H1 (cell line): ENCODE results near the gene ZNF764. TPM values are rescaled to one million over a fixed set of nuclear protein-coding genes. Genes with fewer than 3 reads are reported as not detected.

Experiments
- CTCF ChIA-PET: fragments of 300-600 bp; sonication (Branson Sonifier 250); formaldehyde crosslinking; loops from one replicate; lab custom pipeline; 2021; ENCODE audit not compliant: partially characterized antibody; lab: Charles Lee
- POLR2A ChIA-PET: fragments of 300-600 bp; sonication (Branson Sonifier 250); formaldehyde crosslinking; loops from one replicate; lab custom pipeline; 2021; ENCODE audit warnings: inconsistent platforms; ENCODE audit not compliant: partially characterized antibody; lab: Charles Lee
- DNase-seq, 2 experiments: peaks; one replicate each; pipeline versions ENCODE4 v3.0.0 to v3.0.0-alpha.2; 2010 to 2022; ENCODE audit warnings: low spot score in 2 of 2, low read depth in 1 of 2, mixed read lengths in 1 of 2
- FAIRE-seq: peaks from 2 replicates; lab custom pipeline; 2011; peaks lifted over from hg19 to GRCh38; lab: Jason Lieb, UNC
- H2AFZ ChIP-seq: 2 replicates; pipeline ENCODE4 v1.8.1; 2012; ENCODE audit warnings: low read length, inconsistent platforms
- H2AK5ac ChIP-seq: 2 replicates; pipeline ENCODE4 v1.6.1; 2013; ENCODE audit warnings: low read depth, low read length
- H2BK120ac ChIP-seq: replicated peaks from 2 replicates; pipeline ENCODE3; 2013; ENCODE audit warnings: low read depth, low read length, inconsistent platforms
- H2BK12ac ChIP-seq: 2 replicates; pipeline ENCODE4 v1.6.1; 2013; ENCODE audit warnings: low read depth, low read length
- H2BK15ac ChIP-seq: 2 replicates; pipeline ENCODE4 v1.6.1; 2013; ENCODE audit warnings: low read length
- H2BK20ac ChIP-seq: 2 replicates; pipeline ENCODE4 v1.6.1; 2013; ENCODE audit warnings: low read length
- H2BK5ac ChIP-seq: 2 replicates; pipeline ENCODE4 v1.6.1; 2013; ENCODE audit warnings: low read depth, low read length
- H3K14ac ChIP-seq: 2 replicates; pipeline ENCODE4 v1.6.1; 2013; ENCODE audit warnings: inconsistent platforms; ENCODE audit not compliant: insufficient read length
- H3K18ac ChIP-seq: 2 replicates; pipeline ENCODE4 v1.6.1; 2013; ENCODE audit warnings: low read length; ENCODE audit errors: extremely low read depth
- H3K23ac ChIP-seq: 2 replicates; pipeline ENCODE4 v1.6.1; 2013; ENCODE audit warnings: inconsistent platforms; ENCODE audit not compliant: insufficient read length
- H3K23me2 ChIP-seq: 2 replicates; pipeline ENCODE4 v1.6.1; 2013; ENCODE audit warnings: low read depth, low read length
- H3K27ac ChIP-seq: 2 replicates; pipeline ENCODE4 v1.6.1; 2011; ENCODE audit warnings: low read depth, low read length, inconsistent platforms
- H3K27me3 ChIP-seq, 4 experiments: replicated peaks in 1 of 4; 1 replicate in 1 of 4; 2 replicates in 3 of 4; pipeline versions ENCODE4 v1.6.1 to v1.8.1; 2011 to 2013; ENCODE audit warnings: low read length in 3 of 4, mild to moderate bottlenecking in 3 of 4, inconsistent platforms in 2 of 4, mixed read lengths in 2 of 4, moderate library complexity in 1 of 4; ENCODE audit not compliant: control insufficient read depth in 3 of 4, insufficient read depth in 3 of 4; ENCODE audit errors: extremely low read depth in 1 of 4
- H3K36me3 ChIP-seq, 4 experiments: 2 replicates each; pipeline versions ENCODE4 v1.6.1 to v1.8.1; 2011 to 2013; ENCODE audit warnings: mild to moderate bottlenecking in 4 of 4, low read length in 3 of 4, moderate library complexity in 2 of 4, control low read depth in 1 of 4, inconsistent platforms in 1 of 4; ENCODE audit not compliant: insufficient read depth in 4 of 4, control insufficient read depth in 2 of 4
- H3K4ac ChIP-seq: replicated peaks from 2 replicates; pipeline ENCODE3; 2013; ENCODE audit warnings: low read length, low read depth, mixed read lengths, inconsistent platforms; ENCODE audit not compliant: insufficient read length
- H3K4me1 ChIP-seq, 4 experiments: replicated peaks in 1 of 4; 1 replicate in 1 of 4; 2 replicates in 3 of 4; pipeline versions ENCODE4 v1.6.1 to v1.8.1; 2011 to 2013; ENCODE audit warnings: low read length in 3 of 4, inconsistent platforms in 2 of 4, mixed read lengths in 1 of 4; ENCODE audit not compliant: insufficient read depth in 4 of 4, control insufficient read depth in 3 of 4
- H3K4me2 ChIP-seq, 2 experiments: 2 replicates each; pipeline versions ENCODE4 v1.6.1 to v1.8.1; 2011 to 2013; ENCODE audit warnings: low read depth in 2 of 2, low read length in 2 of 2, control low read depth in 1 of 2, inconsistent platforms in 1 of 2, mild to moderate bottlenecking in 1 of 2; ENCODE audit not compliant: insufficient read depth in 1 of 2
- H3K4me3 ChIP-seq, 4 experiments: fragments of 200-600, 300-600 bp in 1 of 4; sonication (generic), shearing (Covaris generic), sonication (Bioruptor Twin) in 1 of 4; 2 replicates each; pipeline versions ENCODE4 v1.5.1 to v1.8.1; 2011 to 2016; ENCODE audit warnings: low read length in 4 of 4, low read depth in 3 of 4, control low read depth in 2 of 4, inconsistent platforms in 2 of 4, mild to moderate bottlenecking in 2 of 4, mixed read lengths in 1 of 4, moderate library complexity in 1 of 4; ENCODE audit not compliant: insufficient read depth in 2 of 4; ENCODE audit errors: extremely low read depth in 1 of 4
- H3K56ac ChIP-seq: replicated peaks from 2 replicates; pipeline ENCODE3; 2013; ENCODE audit warnings: low read depth, mild to moderate bottlenecking, mixed read lengths, low read length, inconsistent platforms; ENCODE audit not compliant: insufficient read length
- H3K79me1 ChIP-seq: 2 replicates; pipeline ENCODE4 v1.6.1; 2013; ENCODE audit warnings: low read depth, low read length, control low read depth
- H3K79me2 ChIP-seq, 2 experiments: 2 replicates each; pipeline versions ENCODE4 v1.6.1 to v1.8.1; 2012 to 2013; ENCODE audit warnings: low read length in 2 of 2, mild to moderate bottlenecking in 2 of 2, inconsistent platforms in 1 of 2; ENCODE audit not compliant: insufficient read depth in 2 of 2, control insufficient read depth in 1 of 2
- H3K9ac ChIP-seq, 4 experiments: replicated peaks in 1 of 4; 1 replicate in 1 of 4; 2 replicates in 3 of 4; pipeline versions ENCODE4 v1.6.1 to v1.8.1; 2011 to 2013; ENCODE audit warnings: low read depth in 3 of 4, low read length in 3 of 4, control low read depth in 2 of 4, mild to moderate bottlenecking in 2 of 4, moderate library complexity in 2 of 4, inconsistent platforms in 1 of 4; ENCODE audit errors: extremely low read depth in 1 of 4
- H3K9me3 ChIP-seq, 2 experiments: 2 replicates each; pipeline versions ENCODE4 v1.6.1 to v1.8.1; 2012 to 2013; ENCODE audit warnings: mild to moderate bottlenecking in 2 of 2, moderate library complexity in 2 of 2, control low read depth in 1 of 2, inconsistent platforms in 1 of 2, low read depth in 1 of 2, low read length in 1 of 2, mixed read lengths in 1 of 2; ENCODE audit not compliant: insufficient read depth in 2 of 2
- H4K20me1 ChIP-seq, 2 experiments: replicated peaks in 1 of 2; 2 replicates each; pipeline versions ENCODE3 to v1.8.1; 2011 to 2013; ENCODE audit warnings: inconsistent platforms in 2 of 2, low read length in 2 of 2, mild to moderate bottlenecking in 1 of 2; ENCODE audit not compliant: insufficient read depth in 2 of 2, control insufficient read depth in 1 of 2
- H4K5ac ChIP-seq: 2 replicates; pipeline ENCODE4 v1.6.1; 2013; ENCODE audit warnings: low read length, low read depth, mixed read lengths, inconsistent platforms; ENCODE audit not compliant: insufficient read length
- H4K8ac ChIP-seq: 2 replicates; pipeline ENCODE4 v1.8.0; 2013; ENCODE audit warnings: mild to moderate bottlenecking, moderate library complexity, low read length, inconsistent platforms; ENCODE audit not compliant: insufficient read depth; ENCODE audit errors: extremely low read depth
- H4K91ac ChIP-seq: replicated peaks from 2 replicates; pipeline ENCODE3; 2013; ENCODE audit warnings: low read length, mixed read lengths, inconsistent platforms; ENCODE audit not compliant: insufficient read length
- CBX5 ChIP-seq: fragments of 300-800, 300-1000 bp; sonication (generic); IDR thresholded peaks from 2 replicates; pipeline ENCODE4 v1.7.1; 2016; ENCODE audit warnings: antibody characterized with exemption, low read length, low read depth
- EGR1 ChIP-seq: IDR thresholded peaks from 2 replicates; pipeline ENCODE4 v1.6.1; 2011; ENCODE audit warnings: low read depth, low read length, borderline replicate concordance
- GABPA ChIP-seq: IDR thresholded peaks from 2 replicates; pipeline ENCODE4 v1.6.1; 2011; ENCODE audit warnings: mild to moderate bottlenecking, low read length, moderate library complexity, borderline replicate concordance; ENCODE audit not compliant: insufficient read depth
- HDAC2 ChIP-seq, 2 experiments: fragments of 300-600 bp in 1 of 2; sonication (generic) in 1 of 2; IDR thresholded peaks; 2 replicates each; pipeline ENCODE4 v1.6.1; 2011 to 2012; ENCODE audit warnings: low read depth in 2 of 2, low read length in 2 of 2, mild to moderate bottlenecking in 2 of 2, moderate library complexity in 2 of 2, borderline replicate concordance in 1 of 2, inconsistent platforms in 1 of 2
- HDAC6 ChIP-seq: IDR thresholded peaks from one replicate; pipeline ENCODE4 v1.7.1; 2012; ENCODE audit warnings: low read depth, mild to moderate bottlenecking, inconsistent platforms, low read length, moderate library complexity
- JUN ChIP-seq: IDR thresholded peaks from 2 replicates; pipeline ENCODE4 v1.6.1; 2011; ENCODE audit warnings: low read depth, mild to moderate bottlenecking, improper control_type of control experiment, low read length
- TAF7 ChIP-seq: optimal IDR thresholded peaks from 2 replicates; pipeline ENCODE3; 2011; ENCODE audit warnings: low read depth, mild to moderate bottlenecking, inconsistent platforms, low read length, moderate library complexity, borderline replicate concordance
- WGBS, 2 experiments: shearing (Covaris generic) in 1 of 2; methylation state at CpG; one replicate each; pipeline versions ENCODE4 v1.1.6 to v1.1.7; 2013 to 2015; ENCODE audit warnings: low lambda C conversion rate in 2 of 2, mixed read lengths in 2 of 2, inconsistent platforms in 1 of 2, low coverage in 1 of 2, missing lambda C conversion rate in 1 of 2; ENCODE audit not compliant: insufficient replicate concordance in 2 of 2, insufficient coverage in 1 of 2, insufficient read length in 1 of 2; ENCODE audit errors: extremely low coverage in 1 of 2, missing lambda C conversion rate in 1 of 2; 5-methylcytosine and 5-hydroxymethylcytosine counted together
- polyA plus RNA-seq, 7 experiments: library from polyadenylated mRNA; depleted of rRNA in 3 of 7; stranded (reverse) in 5 of 7; unstranded in 2 of 7; fragments of >200 nt in 5 of 7; fragments of 200-250 nt in 2 of 7; gene quantifications; 1 replicate in 5 of 7; 2 replicates in 1 of 7; 4 replicates in 1 of 7; pipeline versions ENCODE4 v1.2.1 to v1.2.3, GENCODE V29; 2011 to 2013; ENCODE audit warnings: missing spikeins in 2 of 7, mixed read lengths in 2 of 7
- total RNA-seq: library from RNA; stranded (reverse); fragmentation: NEBNext Ultra II Directional; extraction: Animal tissue kit (Norgen Biotek cat#: 25700); gene quantifications from 2 replicates; pipeline ENCODE4 v1.2.1, GENCODE V29; 2021

ZNF764 gene
- total and polyA plus RNA-seq, 2 of the 8 experiments (the other 6 are each of a cell fraction or from before 2014, with no cell fraction given), result 5.7 to 7.7 TPM

GRCh38 chr16:30515275-30515674, 42.9 kb downstream of the ZNF764 start:
- WGBS, 2 experiments, result 88% methylated on average over 2 of the region's 2 CpGs; no CpG with 5 or more reads in 1 of the 2 experiments
- Histone ChIP-seq H3K36me3 (no peaks in the 10 kb centered on the region), H3K4me1 (no peaks in the 10 kb centered on the region), H2BK120ac (no peak overlapping the region), H3K79me1 (no peaks in the 10 kb centered on the region), H4K91ac (no peak overlapping the region), H3K23me2 (no peaks in the 10 kb centered on the region), H4K5ac (no peak overlapping the region), H2BK20ac (no peak overlapping the region), H2BK15ac (no peak overlapping the region), H2BK5ac (no peak overlapping the region), H2BK12ac (no peak overlapping the region), H4K20me1 (no peaks in the 10 kb centered on the region), H3K9ac (no peak overlapping the region), H3K14ac (no peak overlapping the region), H4K8ac (no peak overlapping the region), H3K9me3 (no peaks in the 10 kb centered on the region), H2AFZ (no peak overlapping the region), H3K4me2 (no peak overlapping the region), H2AK5ac (no peak overlapping the region), H3K4me3 (no peak overlapping the region), H3K79me2 (no peaks in the 10 kb centered on the region), H3K4ac (no peak overlapping the region), H3K27ac (no peak overlapping the region), H3K56ac (no peak overlapping the region), H3K18ac (no peak overlapping the region), H3K27me3 (no peaks in the 10 kb centered on the region; a peak in 2 of 7 replicates), H3K23ac (no peak overlapping the region)
- FAIRE-seq, result no peak
- ChIA-PET CTCF (interaction anchor here (0.6 to 2.0 kb wide), 3 partner anchors 9 to 571 kb away, joined by 3 to 7 read pairs (median 3); partner anchors contain the start of gene CD2BP2), POLR2A (interaction anchor here (1.1 to 1.9 kb wide), 2 partner anchors 10 to 35 kb away, joined by 3 to 7 read pairs; partner anchors contain the start of gene ZNF768)
- no peak for DNase-seq
- TF ChIP-seq TAF7 (no peak), HDAC2 (IDR thresholded peaks at IDR 0.05; ENCODE audit: borderline replicate concordance in 1 of 2, low read depth in 2 of 2, low read length in 2 of 2) (no peak), HDAC6 (no peak), CBX5 (no peak), EGR1 (no peak), JUN (no peak), GABPA (no peak)
